Endothelial cell of umbilical vein (primary cell): ENCODE measurements around the gene MED23. TPM values are rescaled to one million over a fixed set of nuclear protein-coding genes. Genes with fewer than 3 reads are reported as not detected.

Source experiments
- BruUV-seq: library from RNA; stranded (reverse); fragments of 400-500 nt; replicated peaks from 2 replicates; lab custom pipeline; 2021; lab: Mats Ljungman, UMichigan
- CTCF ChIA-PET: fragments of 300-600, 350-600 bp; sonication (Branson Sonifier 250); formaldehyde crosslinking; loops from one replicate; lab custom pipeline; 2021; ENCODE audit warnings: antibody characterized with exemption, inconsistent platforms; lab: Charles Lee
- POLR2A ChIA-PET: fragments of 300-600, 350-600 bp; sonication (Branson Sonifier 250); formaldehyde crosslinking; loops from one replicate; lab custom pipeline; 2021; ENCODE audit warnings: antibody characterized with exemption, inconsistent platforms; lab: Charles Lee
- DNase-seq: peaks from one replicate; pipeline ENCODE4 v3.0.0-alpha.2; 2011; ENCODE audit warnings: low read depth, low spot score
- FAIRE-seq: peaks from 2 replicates; lab custom pipeline; 2011; peaks lifted over from hg19 to GRCh38; lab: Jason Lieb, UNC
- H2AFZ ChIP-seq: 2 replicates; pipeline ENCODE4 v1.6.0; 2012; ENCODE audit warnings: low read depth, low read length, control low read depth, inconsistent platforms
- H3K27ac ChIP-seq: 2 replicates; pipeline ENCODE4 v1.5.1; 2011; ENCODE audit warnings: low read depth, mild to moderate bottlenecking, control low read depth, low read length, moderate library complexity; ENCODE audit not compliant: insufficient read depth
- H3K27me3 ChIP-seq, 2 experiments: 2 replicates each; pipeline versions ENCODE4 v1.6.0 to v1.6.1; 2011; ENCODE audit warnings: low read length in 2 of 2, mixed read lengths in 1 of 2; ENCODE audit not compliant: control insufficient read depth in 2 of 2, insufficient read depth in 2 of 2
- H3K36me3 ChIP-seq, 2 experiments: 2 replicates in 1 of 2; 3 replicates in 1 of 2; pipeline ENCODE4 v1.5.1; 2011; ENCODE audit warnings: low read length in 2 of 2, mild to moderate bottlenecking in 1 of 2, moderate library complexity in 1 of 2; ENCODE audit not compliant: control insufficient read depth in 2 of 2, insufficient read depth in 2 of 2; ENCODE audit errors: extremely low read depth in 1 of 2
- H3K4me1 ChIP-seq: 3 replicates; pipeline ENCODE4 v1.5.1; 2011; ENCODE audit warnings: mild to moderate bottlenecking, low read length; ENCODE audit not compliant: control insufficient read depth, insufficient read depth; ENCODE audit errors: extremely low read depth
- H3K4me2 ChIP-seq: 2 replicates; pipeline ENCODE4 v1.6.1; 2011; ENCODE audit warnings: low read length, control low read depth, mixed read lengths; ENCODE audit not compliant: insufficient read depth
- H3K4me3 ChIP-seq, 3 experiments: fragments of 200-600 bp in 1 of 3; sonication (generic), shearing (Covaris generic) in 1 of 3; replicated peaks in 1 of 3; 2 replicates each; pipeline ENCODE4 v1.5.1; 2011 to 2016; ENCODE audit warnings: control low read depth in 3 of 3, low read length in 3 of 3, mild to moderate bottlenecking in 2 of 3, inconsistent platforms in 1 of 3, low read depth in 1 of 3, moderate library complexity in 1 of 3; ENCODE audit not compliant: insufficient read depth in 1 of 3
- H3K79me2 ChIP-seq: 2 replicates; pipeline ENCODE4 v1.6.0; 2012; ENCODE audit warnings: low read length, inconsistent platforms; ENCODE audit not compliant: control insufficient read depth, insufficient read depth
- H3K9ac ChIP-seq: replicated peaks from 2 replicates; pipeline ENCODE3; 2011; ENCODE audit warnings: low read length, control low read depth; ENCODE audit not compliant: insufficient read depth; ENCODE audit errors: extremely low read depth
- H3K9me1 ChIP-seq: replicated peaks from 3 replicates; pipeline ENCODE4 v1.6.0; 2011; ENCODE audit warnings: mild to moderate bottlenecking, low read length; ENCODE audit not compliant: control insufficient read depth, insufficient read depth; ENCODE audit errors: extremely low read depth
- H3K9me3 ChIP-seq: replicated peaks from 2 replicates; pipeline ENCODE4 v1.5.1; 2012; ENCODE audit warnings: low read length, inconsistent platforms; ENCODE audit not compliant: control insufficient read depth, insufficient read depth
- H4K20me1 ChIP-seq: replicated peaks from 2 replicates; pipeline ENCODE3; 2011; ENCODE audit warnings: mild to moderate bottlenecking, low read length; ENCODE audit not compliant: control insufficient read depth, insufficient read depth; ENCODE audit errors: extremely low read depth
- EZH2 ChIP-seq: IDR thresholded peaks from 2 replicates; pipeline ENCODE4 v1.6.1; 2012; ENCODE audit warnings: borderline replicate concordance, low read depth, mild to moderate bottlenecking, moderate library complexity, low read length, inconsistent platforms; ENCODE audit not compliant: severe bottlenecking
- FOS ChIP-seq: IDR thresholded peaks from 2 replicates; pipeline ENCODE4 v1.6.1; 2011; ENCODE audit warnings: mild to moderate bottlenecking, low read length, moderate library complexity, borderline replicate concordance; ENCODE audit not compliant: insufficient read depth
- GATA2 ChIP-seq: IDR thresholded peaks from 2 replicates; pipeline ENCODE4 v1.7.0; 2011; ENCODE audit warnings: low read depth, mild to moderate bottlenecking, moderate library complexity, mixed read lengths, low read length; ENCODE audit not compliant: insufficient read length, insufficient read depth
- JUN ChIP-seq: IDR thresholded peaks from 2 replicates; pipeline ENCODE4 v1.6.1; 2011; ENCODE audit warnings: borderline replicate concordance, low read depth; ENCODE audit not compliant: insufficient read length, insufficient read depth
- MYC ChIP-seq: IDR thresholded peaks from one replicate; pipeline ENCODE4 v1.6.1; 2011; ENCODE audit warnings: mild to moderate bottlenecking, low read depth, low read length
- POLR2A ChIP-seq: IDR thresholded peaks from 2 replicates; pipeline ENCODE4 v1.6.1; 2012; ENCODE audit warnings: low read depth, mild to moderate bottlenecking, control low read depth, low read length
- POLR2AphosphoS5 ChIP-seq: IDR thresholded peaks from 2 replicates; pipeline ENCODE4 v1.6.1; 2012; ENCODE audit warnings: low read depth, mild to moderate bottlenecking, control low read depth, low read length, moderate library complexity; ENCODE audit not compliant: insufficient read depth
- dilution Hi-C: fragments of 300-500 bp; cut with MboI; formaldehyde crosslinking; loops from one replicate; pipeline ENCODE4 v1.15.0; 2019; ENCODE audit warnings: low sequenced_read_pairs; ENCODE audit not compliant: extremely low pct_ligation_motif_present
- intact Hi-C: fragments of 100-400 bp; cut with micrococcal nuclease; formaldehyde crosslinking; loops from one replicate; pipeline ENCODE4 v1.10.0; 2022
- polyA plus RNA-seq, 4 experiments: library from polyadenylated mRNA; depleted of rRNA in 3 of 4; stranded (reverse) in 3 of 4; unstranded in 1 of 4; fragments of >200 nt; gene quantifications; 2 replicates each; pipeline versions ENCODE4 v1.2.1 to v1.2.3, GENCODE V29; 2011 to 2012; ENCODE audit warnings: missing spikeins in 1 of 4
- total RNA-seq: library from RNA; stranded (reverse); gene quantifications from 2 replicates; pipeline ENCODE4 v1.2.3, GENCODE V29; 2021
- TF ChIP-seq, protein P1 (sequence below), 2 donors: IDR thresholded peaks; 1 replicate in 1 of 2; 2 replicates in 1 of 2; pipeline ENCODE4 v1.5.1; 2011; ENCODE audit warnings: low read length in 2 of 2, mild to moderate bottlenecking in 2 of 2, moderate library complexity in 2 of 2, control low read depth in 1 of 2, inconsistent platforms in 1 of 2, low read depth in 1 of 2; ENCODE audit not compliant: insufficient read depth in 1 of 2; ENCODE audit errors: extremely low read depth in 1 of 2
- TF ChIP-seq, protein P2 (sequence below): IDR thresholded peaks from 2 replicates; pipeline ENCODE4 v1.6.1; 2011; ENCODE audit not compliant: insufficient read depth, insufficient read length

Gene MED23
- total and polyA plus RNA-seq, 2 donors (not counting 3 experiments of a cell fraction or from before 2014, with no cell fraction given) = 17.9 to 29.5 TPM

- H3K79me2 ChIP-seq = no peaks in the 10 kb centered on the region
- no peak overlapping the region for H2AFZ ChIP-seq
- dilution Hi-C loops (no loop called here), intact Hi-C loops (no loop called here)
- H3K4me1 ChIP-seq = no peaks in the 10 kb centered on the region
- peaks cover 2 to 10% of the 10 kb centered on the region in 2 experiments for H3K27me3 ChIP-seq
- DNase-seq (no peak), FAIRE-seq (no peak)
- CTCF ChIA-PET = interaction anchor here (0.6 to 1.0 kb wide), 3 partner anchors 12 to 127 kb away, joined by 3 read pairs; no protein-coding TSS in a partner anchor
- no peaks in the 10 kb centered on the region for H4K20me1 ChIP-seq
- no peak overlapping the region for H3K4me3 ChIP-seq
- POLR2A ChIA-PET = no interaction called here
- no peaks in the 10 kb centered on the region for H3K9me1 ChIP-seq
- no peak for TF ChIP-seq JUN
- no peak for TF ChIP-seq MYC
- TF ChIP-seq, protein P1, sequence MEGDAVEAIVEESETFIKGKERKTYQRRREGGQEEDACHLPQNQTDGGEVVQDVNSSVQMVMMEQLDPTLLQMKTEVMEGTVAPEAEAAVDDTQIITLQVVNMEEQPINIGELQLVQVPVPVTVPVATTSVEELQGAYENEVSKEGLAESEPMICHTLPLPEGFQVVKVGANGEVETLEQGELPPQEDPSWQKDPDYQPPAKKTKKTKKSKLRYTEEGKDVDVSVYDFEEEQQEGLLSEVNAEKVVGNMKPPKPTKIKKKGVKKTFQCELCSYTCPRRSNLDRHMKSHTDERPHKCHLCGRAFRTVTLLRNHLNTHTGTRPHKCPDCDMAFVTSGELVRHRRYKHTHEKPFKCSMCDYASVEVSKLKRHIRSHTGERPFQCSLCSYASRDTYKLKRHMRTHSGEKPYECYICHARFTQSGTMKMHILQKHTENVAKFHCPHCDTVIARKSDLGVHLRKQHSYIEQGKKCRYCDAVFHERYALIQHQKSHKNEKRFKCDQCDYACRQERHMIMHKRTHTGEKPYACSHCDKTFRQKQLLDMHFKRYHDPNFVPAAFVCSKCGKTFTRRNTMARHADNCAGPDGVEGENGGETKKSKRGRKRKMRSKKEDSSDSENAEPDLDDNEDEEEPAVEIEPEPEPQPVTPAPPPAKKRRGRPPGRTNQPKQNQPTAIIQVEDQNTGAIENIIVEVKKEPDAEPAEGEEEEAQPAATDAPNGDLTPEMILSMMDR (IDR thresholded peaks at IDR 0.05; ENCODE audit: extremely low read depth in 1 of 2, insufficient read depth in 1 of 2, low read depth in 1 of 2, low read length in 2 of 2) = no peak
- no peak for TF ChIP-seq POLR2A
- no peak for TF ChIP-seq POLR2AphosphoS5
- TF ChIP-seq FOS = no peak
- TF ChIP-seq, protein P2, sequence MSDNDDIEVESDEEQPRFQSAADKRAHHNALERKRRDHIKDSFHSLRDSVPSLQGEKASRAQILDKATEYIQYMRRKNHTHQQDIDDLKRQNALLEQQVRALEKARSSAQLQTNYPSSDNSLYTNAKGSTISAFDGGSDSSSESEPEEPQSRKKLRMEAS = no peak
- TF ChIP-seq EZH2 = no peak
- TF ChIP-seq GATA2 = no peak
- no TSS peak for BruUV-seq
- no peak overlapping the region for H3K9ac ChIP-seq
- no peak overlapping the region for H3K4me2 ChIP-seq
- no peaks in the 10 kb centered on the region for H3K36me3 ChIP-seq
- no peaks in the 10 kb centered on the region for H3K9me3 ChIP-seq
- H3K27ac ChIP-seq = no peak overlapping the region
Measured at GRCh38 chr6:131646249-131646670, 18.2 kb upstream of the MED23 start.
